Neuronal stem cell (in vitro differentiated cells): ENCODE data around the gene PRKN.

Experiments
- DNase-seq: peaks from one replicate; pipeline ENCODE4 v3.0.0-alpha.2; 2013; ENCODE audit warnings: low spot score
- H2AFZ ChIP-seq: one replicate; pipeline ENCODE4 v1.6.1; 2013; ENCODE audit warnings: mild to moderate bottlenecking, low read length, inconsistent platforms
- H2AK5ac ChIP-seq: 2 replicates; pipeline ENCODE4 v1.6.1; 2013; ENCODE audit warnings: low read depth, mild to moderate bottlenecking, inconsistent platforms, low read length, moderate library complexity, mixed read lengths
- H2BK120ac ChIP-seq: 2 replicates; pipeline ENCODE4 v1.6.1; 2013; ENCODE audit warnings: low read depth, mild to moderate bottlenecking, inconsistent platforms, low read length, moderate library complexity, mixed read lengths
- H2BK12ac ChIP-seq: one replicate; pipeline ENCODE4 v1.6.1; 2013; ENCODE audit warnings: low read length, inconsistent platforms
- H2BK15ac ChIP-seq: 2 replicates; pipeline ENCODE4 v1.6.1; 2013; ENCODE audit warnings: mild to moderate bottlenecking, low read length, inconsistent platforms, mixed read lengths
- H2BK5ac ChIP-seq: one replicate; pipeline ENCODE4 v1.6.1; 2013; ENCODE audit warnings: inconsistent platforms, mild to moderate bottlenecking, low read length, moderate library complexity
- H3K14ac ChIP-seq: one replicate; pipeline ENCODE4 v1.6.1; 2013; ENCODE audit warnings: low read length, inconsistent platforms
- H3K18ac ChIP-seq: 2 replicates; pipeline ENCODE4 v1.6.1; 2013; ENCODE audit warnings: low read length, inconsistent platforms
- H3K23ac ChIP-seq: 2 replicates; pipeline ENCODE4 v1.6.1; 2013; ENCODE audit warnings: low read depth, mild to moderate bottlenecking, mixed read lengths, low read length, inconsistent platforms; ENCODE audit not compliant: poor library complexity
- H3K27ac ChIP-seq: replicated peaks from 3 replicates; pipeline ENCODE4 v1.5.1; 2013; ENCODE audit warnings: low read length, inconsistent platforms
- H3K27me3 ChIP-seq, 3 experiments: 2 replicates each; pipeline ENCODE4 v1.6.1; 2013; ENCODE audit warnings: low read length in 3 of 3, mild to moderate bottlenecking in 2 of 3, inconsistent platforms in 1 of 3, low read depth in 1 of 3, mixed read lengths in 1 of 3, moderate library complexity in 1 of 3; ENCODE audit not compliant: control insufficient read depth in 3 of 3, insufficient read depth in 3 of 3
- H3K36me3 ChIP-seq, 2 donors: replicated peaks in 1 of 2; 2 replicates each; pipeline ENCODE4 v1.6.1; 2013; ENCODE audit warnings: low read length in 2 of 2; ENCODE audit not compliant: control insufficient read depth in 2 of 2, insufficient read depth in 2 of 2
- H3K4ac ChIP-seq: 2 replicates; pipeline ENCODE4 v1.6.1; 2013; ENCODE audit warnings: inconsistent platforms, mild to moderate bottlenecking, low read length, moderate library complexity
- H3K4me1 ChIP-seq, 2 donors: 1 replicate in 1 of 2; 2 replicates in 1 of 2; pipeline ENCODE4 v1.6.1; 2013; ENCODE audit warnings: low read length in 2 of 2, low read depth in 1 of 2; ENCODE audit not compliant: control insufficient read depth in 2 of 2, insufficient read depth in 1 of 2
- H3K4me2 ChIP-seq: one replicate; pipeline ENCODE4 v1.6.1; 2013; ENCODE audit warnings: mild to moderate bottlenecking, low read length, inconsistent platforms; ENCODE audit not compliant: insufficient read depth, poor library complexity, severe bottlenecking
- H3K4me3 ChIP-seq, 2 donors: 2 replicates each; pipeline ENCODE4 v1.5.1; 2013; ENCODE audit warnings: low read length in 2 of 2, mild to moderate bottlenecking in 2 of 2, inconsistent platforms in 1 of 2, moderate library complexity in 1 of 2
- H3K79me1 ChIP-seq: one replicate; pipeline ENCODE4 v1.6.1; 2013; ENCODE audit warnings: low read depth, mild to moderate bottlenecking, inconsistent platforms, low read length, moderate library complexity
- H3K9ac ChIP-seq: one replicate; pipeline ENCODE4 v1.6.1; 2013; ENCODE audit warnings: mild to moderate bottlenecking, low read depth, low read length, inconsistent platforms; ENCODE audit not compliant: poor library complexity
- H3K9me3 ChIP-seq, 2 donors: replicated peaks in 1 of 2; 2 replicates each; pipeline versions ENCODE3 to v1.6.1; 2013; ENCODE audit warnings: low read length in 2 of 2, mild to moderate bottlenecking in 2 of 2, inconsistent platforms in 1 of 2, low read depth in 1 of 2, mixed read lengths in 1 of 2, moderate library complexity in 1 of 2; ENCODE audit not compliant: control insufficient read depth in 2 of 2, insufficient read depth in 1 of 2
- H4K8ac ChIP-seq: one replicate; pipeline ENCODE4 v1.6.1; 2013; ENCODE audit warnings: low read depth, mild to moderate bottlenecking, inconsistent platforms, low read length, moderate library complexity
- H4K91ac ChIP-seq: one replicate; pipeline ENCODE4 v1.6.1; 2013; ENCODE audit warnings: low read length, low read depth, mild to moderate bottlenecking, inconsistent platforms; ENCODE audit not compliant: poor library complexity
- WGBS, 2 donors: extraction: QIAGEN DNeasy Blood & Tissue Kit; methylation state at CpG; one replicate each; pipeline ENCODE4 v1.1.7; 2013; ENCODE audit warnings: missing lambda C conversion rate in 2 of 2, mixed read lengths in 1 of 2; ENCODE audit not compliant: insufficient read length in 2 of 2, insufficient replicate concordance in 1 of 2; ENCODE audit errors: extremely low coverage in 2 of 2; 5-methylcytosine and 5-hydroxymethylcytosine counted together

PRKN gene

DNA sequence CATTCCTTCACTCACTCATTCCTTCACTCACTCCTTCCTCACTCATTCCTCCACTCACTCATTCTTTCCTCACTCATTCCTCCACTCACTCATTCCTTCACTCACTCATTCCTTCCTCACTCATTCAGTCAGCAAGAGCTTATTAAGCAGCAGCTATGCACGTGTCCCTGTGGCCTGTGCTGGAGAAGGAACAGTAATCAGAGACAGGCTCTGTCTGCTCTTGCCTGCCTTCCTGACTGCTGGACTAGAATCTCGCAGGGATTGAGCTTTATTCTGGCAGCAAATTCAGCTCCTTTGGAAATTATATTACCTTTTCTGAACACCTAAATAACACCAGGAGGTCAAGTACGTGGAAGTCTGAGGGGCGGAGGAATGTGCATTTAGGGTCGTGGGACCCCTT lies 1314.8 kb downstream of the PRKN start:
- Histone ChIP-seq H3K4me3 (no peak overlapping the region), H3K18ac (no peak overlapping the region), H2BK120ac (no peak overlapping the region), H2BK5ac (peak overlapping the region; percentile 84), H2AK5ac (peak overlapping the region; percentile 94), H3K9ac (no peak overlapping the region), H2AFZ (no peak overlapping the region), H3K27me3 (no peaks in the 10 kb centered on the region), H3K23ac (no peak overlapping the region), H3K4ac (no peak overlapping the region), H3K79me1 (no peaks in the 10 kb centered on the region), H3K4me2 (no peak overlapping the region), H3K36me3 (no peaks in the 10 kb centered on the region), H3K14ac (no peak overlapping the region), H3K4me1 (peaks cover 3 to 20% of the 10 kb centered on the region in 2 donors), H4K91ac (no peak overlapping the region), H4K8ac (no peak overlapping the region), H2BK12ac (no peak overlapping the region), H3K27ac (no peak overlapping the region), H3K9me3 (peaks cover 7 to 11% of the 10 kb centered on the region in 2 donors), H2BK15ac (no peak overlapping the region)
- no peak for DNase-seq
- no CpG with 5 or more reads among the region's 5 CpGs for WGBS, 2 donors

DNA sequence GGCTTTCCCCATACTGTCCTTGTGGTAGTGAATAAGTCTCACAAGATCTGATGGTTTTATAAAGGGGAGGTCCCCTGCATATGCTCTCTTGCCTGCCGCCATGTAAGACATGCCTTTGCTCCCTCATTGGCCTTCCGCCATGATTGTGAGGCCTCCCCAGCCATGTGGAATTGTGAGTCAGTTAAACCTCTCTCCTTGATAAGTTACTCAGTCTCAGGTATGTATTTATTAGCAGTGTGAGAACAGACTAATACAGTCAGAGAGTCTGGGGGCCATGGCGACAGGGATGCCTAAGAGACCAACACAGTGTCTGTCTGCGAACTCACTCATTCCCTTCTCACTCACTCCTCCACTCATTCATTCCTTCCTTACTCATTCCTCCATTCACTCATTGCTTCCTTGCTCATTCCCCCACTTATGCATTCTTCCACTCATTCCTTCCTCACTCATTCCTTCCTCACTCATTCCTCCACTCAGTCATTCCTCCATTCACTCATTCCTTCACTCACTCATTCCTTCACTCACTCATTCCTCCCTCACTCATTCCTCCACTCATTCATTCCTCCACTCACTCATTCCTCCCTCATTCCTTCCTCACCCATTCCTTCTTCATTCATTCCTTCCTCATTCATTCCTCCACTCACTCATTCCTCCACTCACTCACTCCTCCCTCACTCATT lies 1316.2 kb downstream of the PRKN start:
- Histone ChIP-seq H3K9ac (no peak overlapping the region), H3K9me3 (peaks cover 7 to 11% of the 10 kb centered on the region in 2 donors), H4K91ac (no peak overlapping the region), H3K14ac (no peak overlapping the region), H3K18ac (no peak overlapping the region), H2BK15ac (no peak overlapping the region), H3K4me3 (no peak overlapping the region), H2AFZ (no peak overlapping the region), H4K8ac (no peak overlapping the region), H2BK12ac (no peak overlapping the region), H3K4me1 (peaks cover 8 to 21% of the 10 kb centered on the region in 2 donors), H3K79me1 (no peaks in the 10 kb centered on the region), H2BK120ac (no peak overlapping the region), H3K27ac (no peak overlapping the region), H3K27me3 (no peaks in the 10 kb centered on the region), H3K4ac (no peak overlapping the region), H3K4me2 (no peak overlapping the region), H3K36me3 (no peaks in the 10 kb centered on the region), H2BK5ac (no peak overlapping the region), H2AK5ac (no peak overlapping the region), H3K23ac (no peak overlapping the region)
- DNase-seq: no peak
- no CpG with 5 or more reads among the region's 4 CpGs for WGBS, 2 donors

DNA sequence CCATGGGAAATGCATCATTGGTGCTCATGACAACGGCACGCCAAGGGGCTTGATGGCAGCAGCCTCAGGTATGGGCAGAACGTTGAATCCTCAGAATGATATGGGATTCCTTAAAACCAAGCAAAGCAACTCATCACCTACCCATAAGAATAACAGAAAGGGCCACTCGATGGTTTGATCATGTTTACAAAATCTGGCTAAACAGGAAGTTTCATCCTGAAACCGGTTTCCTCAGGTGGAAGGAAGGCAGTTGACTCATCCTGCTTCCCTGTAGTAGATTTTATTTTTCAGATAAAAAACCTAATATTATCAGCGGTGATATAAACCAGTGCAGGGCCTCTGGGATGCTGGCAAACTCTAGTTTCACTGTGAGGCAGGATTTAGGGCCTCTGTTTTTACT lies 1316.8 kb downstream of the PRKN start:
- H3K9ac ChIP-seq: no peak overlapping the region
- no peaks in the 10 kb centered on the region for H3K79me1 ChIP-seq
- H3K27me3 ChIP-seq: no peaks in the 10 kb centered on the region
- peak overlapping the region; percentile 41 for H2AK5ac ChIP-seq
- H2BK12ac ChIP-seq: no peak overlapping the region
- H2BK120ac ChIP-seq: no peak overlapping the region
- H2AFZ ChIP-seq: no peak overlapping the region
- no peak overlapping the region for H3K18ac ChIP-seq
- no peaks in the 10 kb centered on the region for H3K36me3 ChIP-seq
- DNase-seq: no peak
- H3K4me1 ChIP-seq: peaks cover 8 to 17% of the 10 kb centered on the region in 2 donors
- no peak overlapping the region for H3K23ac ChIP-seq
- H2BK5ac ChIP-seq: peak overlapping the region; percentile 15
- no CpG with 5 or more reads among the region's 6 CpGs for WGBS, 2 donors
- H3K4me2 ChIP-seq: no peak overlapping the region
- peaks cover 7 to 11% of the 10 kb centered on the region in 2 donors for H3K9me3 ChIP-seq
- H4K8ac ChIP-seq: no peak overlapping the region
- no peak overlapping the region for H4K91ac ChIP-seq
- no peak overlapping the region for H3K4me3 ChIP-seq
- no peak overlapping the region for H2BK15ac ChIP-seq
- no peak overlapping the region for H3K14ac ChIP-seq
- H3K27ac ChIP-seq: no peak overlapping the region
- H3K4ac ChIP-seq: no peak overlapping the region

DNA sequence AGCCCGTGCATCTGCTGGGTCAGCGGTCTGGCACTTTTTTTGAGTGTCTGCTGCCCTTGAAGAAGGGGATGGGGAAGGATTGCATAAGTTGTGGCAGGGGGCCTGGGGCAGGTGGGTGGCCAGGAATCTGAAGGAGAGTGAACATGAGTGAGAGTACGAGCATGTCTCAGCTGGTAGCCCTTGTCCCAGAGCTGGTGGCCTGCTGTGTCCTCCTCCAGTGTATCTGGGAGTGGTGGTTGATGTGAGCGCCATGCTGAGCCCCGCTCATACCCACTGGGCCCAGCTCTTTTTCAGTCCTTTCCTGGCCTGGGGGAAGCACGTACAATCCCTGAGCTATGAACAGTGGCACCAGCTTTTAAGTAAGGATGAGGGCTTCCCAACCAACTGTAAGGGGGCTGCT lies 1317.5 kb downstream of the PRKN start:
- H3K36me3 ChIP-seq: no peaks in the 10 kb centered on the region
- no peak overlapping the region for H3K14ac ChIP-seq
- H2BK5ac ChIP-seq: peak overlapping the region; percentile 15
- no peak overlapping the region for H3K9ac ChIP-seq
- no peaks in the 10 kb centered on the region for H3K27me3 ChIP-seq
- H2BK15ac ChIP-seq: peak overlapping the region; percentile 14
- H4K91ac ChIP-seq: no peak overlapping the region
- peak overlapping the region; percentile 68 for H3K18ac ChIP-seq
- H3K9me3 ChIP-seq: peaks cover 7 to 11% of the 10 kb centered on the region in 2 donors
- no peak overlapping the region for H3K4ac ChIP-seq
- no peak overlapping the region for H3K4me3 ChIP-seq
- H2AFZ ChIP-seq: no peak overlapping the region
- H3K23ac ChIP-seq: peak overlapping the region; percentile 4
- H2BK12ac ChIP-seq: no peak overlapping the region
- H4K8ac ChIP-seq: peak overlapping the region; percentile 32
- no CpG with 5 or more reads among the region's 6 CpGs for WGBS, 2 donors
- H3K4me2 ChIP-seq: no peak overlapping the region
- no peaks in the 10 kb centered on the region for H3K79me1 ChIP-seq
- H2AK5ac ChIP-seq: peak overlapping the region; percentile 41
- H3K4me1 ChIP-seq: peaks cover 8 to 15% of the 10 kb centered on the region in 2 donors
- no peak overlapping the region for H3K27ac ChIP-seq
- H2BK120ac ChIP-seq: no peak overlapping the region
- no peak for DNase-seq
